H1 (cell line): ENCODE data around the gene WNT1. TPM values are rescaled to one million over a fixed set of nuclear protein-coding genes. Genes with fewer than 3 reads are reported as not detected.

Experiments
- CTCF ChIA-PET: fragments of 300-600 bp; sonication (Branson Sonifier 250); formaldehyde crosslinking; loops from one replicate; lab custom pipeline; 2021; ENCODE audit not compliant: partially characterized antibody; lab: Charles Lee
- POLR2A ChIA-PET: fragments of 300-600 bp; sonication (Branson Sonifier 250); formaldehyde crosslinking; loops from one replicate; lab custom pipeline; 2021; ENCODE audit warnings: inconsistent platforms; ENCODE audit not compliant: partially characterized antibody; lab: Charles Lee
- DNase-seq, 2 experiments: peaks; one replicate each; pipeline versions ENCODE4 v3.0.0 to v3.0.0-alpha.2; 2010 to 2022; ENCODE audit warnings: low spot score in 2 of 2, low read depth in 1 of 2, mixed read lengths in 1 of 2
- FAIRE-seq: peaks from 2 replicates; lab custom pipeline; 2011; peaks lifted over from hg19 to GRCh38; lab: Jason Lieb, UNC
- H2AFZ ChIP-seq: 2 replicates; pipeline ENCODE4 v1.8.1; 2012; ENCODE audit warnings: low read length, inconsistent platforms
- H2AK5ac ChIP-seq: 2 replicates; pipeline ENCODE4 v1.6.1; 2013; ENCODE audit warnings: low read depth, low read length
- H2BK120ac ChIP-seq: replicated peaks from 2 replicates; pipeline ENCODE3; 2013; ENCODE audit warnings: low read depth, low read length, inconsistent platforms
- H2BK12ac ChIP-seq: 2 replicates; pipeline ENCODE4 v1.6.1; 2013; ENCODE audit warnings: low read depth, low read length
- H2BK15ac ChIP-seq: 2 replicates; pipeline ENCODE4 v1.6.1; 2013; ENCODE audit warnings: low read length
- H2BK20ac ChIP-seq: 2 replicates; pipeline ENCODE4 v1.6.1; 2013; ENCODE audit warnings: low read length
- H2BK5ac ChIP-seq: 2 replicates; pipeline ENCODE4 v1.6.1; 2013; ENCODE audit warnings: low read depth, low read length
- H3K14ac ChIP-seq: 2 replicates; pipeline ENCODE4 v1.6.1; 2013; ENCODE audit warnings: inconsistent platforms; ENCODE audit not compliant: insufficient read length
- H3K18ac ChIP-seq: 2 replicates; pipeline ENCODE4 v1.6.1; 2013; ENCODE audit warnings: low read length; ENCODE audit errors: extremely low read depth
- H3K23ac ChIP-seq: 2 replicates; pipeline ENCODE4 v1.6.1; 2013; ENCODE audit warnings: inconsistent platforms; ENCODE audit not compliant: insufficient read length
- H3K23me2 ChIP-seq: 2 replicates; pipeline ENCODE4 v1.6.1; 2013; ENCODE audit warnings: low read depth, low read length
- H3K27ac ChIP-seq: 2 replicates; pipeline ENCODE4 v1.6.1; 2011; ENCODE audit warnings: low read depth, low read length, inconsistent platforms
- H3K27me3 ChIP-seq, 4 experiments: replicated peaks in 1 of 4; 1 replicate in 1 of 4; 2 replicates in 3 of 4; pipeline versions ENCODE4 v1.6.1 to v1.8.1; 2011 to 2013; ENCODE audit warnings: low read length in 3 of 4, mild to moderate bottlenecking in 3 of 4, inconsistent platforms in 2 of 4, mixed read lengths in 2 of 4, moderate library complexity in 1 of 4; ENCODE audit not compliant: control insufficient read depth in 3 of 4, insufficient read depth in 3 of 4; ENCODE audit errors: extremely low read depth in 1 of 4
- H3K36me3 ChIP-seq, 4 experiments: 2 replicates each; pipeline versions ENCODE4 v1.6.1 to v1.8.1; 2011 to 2013; ENCODE audit warnings: mild to moderate bottlenecking in 4 of 4, low read length in 3 of 4, moderate library complexity in 2 of 4, control low read depth in 1 of 4, inconsistent platforms in 1 of 4; ENCODE audit not compliant: insufficient read depth in 4 of 4, control insufficient read depth in 2 of 4
- H3K4ac ChIP-seq: replicated peaks from 2 replicates; pipeline ENCODE3; 2013; ENCODE audit warnings: low read length, low read depth, mixed read lengths, inconsistent platforms; ENCODE audit not compliant: insufficient read length
- H3K4me1 ChIP-seq, 4 experiments: replicated peaks in 1 of 4; 1 replicate in 1 of 4; 2 replicates in 3 of 4; pipeline versions ENCODE4 v1.6.1 to v1.8.1; 2011 to 2013; ENCODE audit warnings: low read length in 3 of 4, inconsistent platforms in 2 of 4, mixed read lengths in 1 of 4; ENCODE audit not compliant: insufficient read depth in 4 of 4, control insufficient read depth in 3 of 4
- H3K4me2 ChIP-seq, 2 experiments: 2 replicates each; pipeline versions ENCODE4 v1.6.1 to v1.8.1; 2011 to 2013; ENCODE audit warnings: low read depth in 2 of 2, low read length in 2 of 2, control low read depth in 1 of 2, inconsistent platforms in 1 of 2, mild to moderate bottlenecking in 1 of 2; ENCODE audit not compliant: insufficient read depth in 1 of 2
- H3K4me3 ChIP-seq, 4 experiments: fragments of 200-600, 300-600 bp in 1 of 4; sonication (generic), shearing (Covaris generic), sonication (Bioruptor Twin) in 1 of 4; 2 replicates each; pipeline versions ENCODE4 v1.5.1 to v1.8.1; 2011 to 2016; ENCODE audit warnings: low read length in 4 of 4, low read depth in 3 of 4, control low read depth in 2 of 4, inconsistent platforms in 2 of 4, mild to moderate bottlenecking in 2 of 4, mixed read lengths in 1 of 4, moderate library complexity in 1 of 4; ENCODE audit not compliant: insufficient read depth in 2 of 4; ENCODE audit errors: extremely low read depth in 1 of 4
- H3K56ac ChIP-seq: replicated peaks from 2 replicates; pipeline ENCODE3; 2013; ENCODE audit warnings: low read depth, mild to moderate bottlenecking, mixed read lengths, low read length, inconsistent platforms; ENCODE audit not compliant: insufficient read length
- H3K79me1 ChIP-seq: 2 replicates; pipeline ENCODE4 v1.6.1; 2013; ENCODE audit warnings: low read depth, low read length, control low read depth
- H3K79me2 ChIP-seq, 2 experiments: 2 replicates each; pipeline versions ENCODE4 v1.6.1 to v1.8.1; 2012 to 2013; ENCODE audit warnings: low read length in 2 of 2, mild to moderate bottlenecking in 2 of 2, inconsistent platforms in 1 of 2; ENCODE audit not compliant: insufficient read depth in 2 of 2, control insufficient read depth in 1 of 2
- H3K9ac ChIP-seq, 4 experiments: replicated peaks in 1 of 4; 1 replicate in 1 of 4; 2 replicates in 3 of 4; pipeline versions ENCODE4 v1.6.1 to v1.8.1; 2011 to 2013; ENCODE audit warnings: low read depth in 3 of 4, low read length in 3 of 4, control low read depth in 2 of 4, mild to moderate bottlenecking in 2 of 4, moderate library complexity in 2 of 4, inconsistent platforms in 1 of 4; ENCODE audit errors: extremely low read depth in 1 of 4
- H3K9me3 ChIP-seq, 2 experiments: 2 replicates each; pipeline versions ENCODE4 v1.6.1 to v1.8.1; 2012 to 2013; ENCODE audit warnings: mild to moderate bottlenecking in 2 of 2, moderate library complexity in 2 of 2, control low read depth in 1 of 2, inconsistent platforms in 1 of 2, low read depth in 1 of 2, low read length in 1 of 2, mixed read lengths in 1 of 2; ENCODE audit not compliant: insufficient read depth in 2 of 2
- H4K20me1 ChIP-seq, 2 experiments: replicated peaks in 1 of 2; 2 replicates each; pipeline versions ENCODE3 to v1.8.1; 2011 to 2013; ENCODE audit warnings: inconsistent platforms in 2 of 2, low read length in 2 of 2, mild to moderate bottlenecking in 1 of 2; ENCODE audit not compliant: insufficient read depth in 2 of 2, control insufficient read depth in 1 of 2
- H4K5ac ChIP-seq: 2 replicates; pipeline ENCODE4 v1.6.1; 2013; ENCODE audit warnings: low read length, low read depth, mixed read lengths, inconsistent platforms; ENCODE audit not compliant: insufficient read length
- H4K8ac ChIP-seq: 2 replicates; pipeline ENCODE4 v1.8.0; 2013; ENCODE audit warnings: mild to moderate bottlenecking, moderate library complexity, low read length, inconsistent platforms; ENCODE audit not compliant: insufficient read depth; ENCODE audit errors: extremely low read depth
- H4K91ac ChIP-seq: replicated peaks from 2 replicates; pipeline ENCODE3; 2013; ENCODE audit warnings: low read length, mixed read lengths, inconsistent platforms; ENCODE audit not compliant: insufficient read length
- EGR1 ChIP-seq: IDR thresholded peaks from 2 replicates; pipeline ENCODE4 v1.6.1; 2011; ENCODE audit warnings: low read depth, low read length, borderline replicate concordance
- NRF1 ChIP-seq: IDR thresholded peaks from 2 replicates; pipeline ENCODE4 v1.6.1; 2011; ENCODE audit warnings: mild to moderate bottlenecking, low read depth, low read length, improper control_type of control experiment
- POLR2AphosphoS5 ChIP-seq: IDR thresholded peaks from 2 replicates; pipeline ENCODE4 v1.6.1; 2011; ENCODE audit warnings: low read depth, low read length
- WGBS, 2 experiments: shearing (Covaris generic) in 1 of 2; methylation state at CpG; one replicate each; pipeline versions ENCODE4 v1.1.6 to v1.1.7; 2013 to 2015; ENCODE audit warnings: low lambda C conversion rate in 2 of 2, mixed read lengths in 2 of 2, inconsistent platforms in 1 of 2, low coverage in 1 of 2, missing lambda C conversion rate in 1 of 2; ENCODE audit not compliant: insufficient replicate concordance in 2 of 2, insufficient coverage in 1 of 2, insufficient read length in 1 of 2; ENCODE audit errors: extremely low coverage in 1 of 2, missing lambda C conversion rate in 1 of 2; 5-methylcytosine and 5-hydroxymethylcytosine counted together
- polyA plus RNA-seq, 7 experiments: library from polyadenylated mRNA; depleted of rRNA in 3 of 7; stranded (reverse) in 5 of 7; unstranded in 2 of 7; fragments of >200 nt in 5 of 7; fragments of 200-250 nt in 2 of 7; gene quantifications; 1 replicate in 5 of 7; 2 replicates in 1 of 7; 4 replicates in 1 of 7; pipeline versions ENCODE4 v1.2.1 to v1.2.3, GENCODE V29; 2011 to 2013; ENCODE audit warnings: missing spikeins in 2 of 7, mixed read lengths in 2 of 7
- total RNA-seq: library from RNA; stranded (reverse); fragmentation: NEBNext Ultra II Directional; extraction: Animal tissue kit (Norgen Biotek cat#: 25700); gene quantifications from 2 replicates; pipeline ENCODE4 v1.2.1, GENCODE V29; 2021
- TF ChIP-seq, protein P1 (sequence below): IDR thresholded peaks from 2 replicates; pipeline ENCODE4 v1.6.1; 2012; ENCODE audit warnings: low read length, inconsistent platforms
- TF ChIP-seq, protein P2 (sequence below): IDR thresholded peaks from 2 replicates; pipeline ENCODE4 v1.6.1; 2012; ENCODE audit warnings: inconsistent platforms

Gene WNT1
- total and polyA plus RNA-seq, 2 of the 8 experiments (the other 6 are each of a cell fraction or from before 2014, with no cell fraction given): not detected

DNA sequence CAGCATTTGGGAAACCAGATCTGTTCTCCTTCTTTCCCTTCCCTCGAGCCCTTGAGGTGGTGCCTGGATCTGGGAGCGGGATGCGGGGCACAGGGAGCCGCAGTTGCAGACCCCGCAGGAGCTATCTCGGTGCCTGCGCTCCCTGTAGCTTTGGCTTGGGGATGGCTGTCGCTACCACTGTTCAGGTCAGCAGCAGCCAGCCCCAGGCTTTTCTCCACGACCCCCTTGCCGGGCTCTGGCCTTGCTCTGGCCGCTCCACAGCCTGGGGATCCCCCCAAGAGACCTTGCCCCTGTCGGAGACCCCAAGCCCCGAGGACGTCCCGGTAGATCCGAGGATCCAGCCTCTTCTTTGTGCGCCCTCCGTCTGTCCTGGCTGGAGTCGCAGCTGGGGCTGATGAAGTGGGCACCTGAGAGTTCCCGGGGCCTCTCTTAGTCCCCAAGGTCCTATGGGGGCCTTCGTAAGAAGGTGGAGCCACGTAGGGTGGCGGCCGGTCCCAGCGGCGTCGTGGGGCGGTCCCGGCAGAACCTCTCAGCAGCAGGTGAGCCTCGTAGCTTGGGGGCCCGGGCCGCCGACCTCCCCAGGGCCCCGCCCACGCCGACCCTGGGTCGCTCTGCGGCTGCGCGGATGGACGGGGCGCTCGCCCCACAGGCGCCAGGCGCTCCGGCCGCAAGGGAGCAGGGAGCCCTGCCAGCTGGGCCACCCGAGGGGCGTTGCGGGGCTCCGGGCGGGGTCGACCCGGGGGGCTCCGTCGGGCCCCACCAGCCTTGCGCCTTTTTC lies 19.8 kb downstream of the WNT1 start:
- FAIRE-seq (no peak), DNase-seq (peak in 1 of 2 experiments; percentile 84)
- H4K5ac ChIP-seq: no peak overlapping the region
- H3K9me3 ChIP-seq: 0 out of 4 replicates have a peak, but pooled peaks cover 0 to under 1% of the 10 kb centered on the region in 2 experiments
- ChIA-PET CTCF (interaction anchor here (0.6 to 31.7 kb wide), 29 partner anchors 15 to 337 kb away, joined by 3 to 1336 read pairs (median 4); partner anchors contain the start of genes ARF3, DDX23, DHH and KMT2D), POLR2A (interaction anchor here (0.9 to 5.0 kb wide), 12 partner anchors 11 to 133 kb away, joined by 3 to 24 read pairs (median 5); partner anchors contain the start of genes PRKAG1, RND1, TUBA1B and WNT1)
- no peak overlapping the region for H2AK5ac ChIP-seq
- no peak overlapping the region for H4K91ac ChIP-seq
- H3K36me3 ChIP-seq: no peaks in the 10 kb centered on the region; a peak in 1 of 8 replicates
- no peaks in the 10 kb centered on the region for H3K79me1 ChIP-seq
- peaks cover 10 to 29% (median 16%) of the 10 kb centered on the region in 4 experiments for H3K4me1 ChIP-seq
- H3K4me2 ChIP-seq: peak overlapping the region; percentile 57 to 81
- no peak overlapping the region for H2BK5ac ChIP-seq
- H2BK120ac ChIP-seq: no peak overlapping the region
- no peaks in the 10 kb centered on the region for H3K79me2 ChIP-seq
- peaks cover 21% of the 10 kb centered on the region; the same call in 1 of the 2 replicates for H3K23me2 ChIP-seq
- H4K8ac ChIP-seq: peak overlapping the region; percentile 40; the same call in 1 of the 2 replicates
- no peak overlapping the region for H2BK20ac ChIP-seq
- H2AFZ ChIP-seq: no peak overlapping the region; the same call in 1 of the 2 replicates
- H3K27me3 ChIP-seq: peaks cover 52 to 78% (median 75%) of the 10 kb centered on the region in 4 experiments
- peak overlapping the region in 1 of 4 experiments; percentile 44; a peak in 2 of 7 replicates for H3K9ac ChIP-seq
- H3K4me3 ChIP-seq: peak overlapping the region; percentile 37 to 68 (median 56)
- H3K4ac ChIP-seq: no peak overlapping the region
- no peak overlapping the region for H3K14ac ChIP-seq
- peak overlapping the region; percentile 14 for H3K56ac ChIP-seq
- H3K18ac ChIP-seq: peak overlapping the region; percentile 32
- no peak overlapping the region for H2BK12ac ChIP-seq
- H3K27ac ChIP-seq: no peak overlapping the region
- H2BK15ac ChIP-seq: no peak overlapping the region
- no peak overlapping the region for H3K23ac ChIP-seq
- peaks cover 0 to 5% of the 10 kb centered on the region in 2 experiments for H4K20me1 ChIP-seq
- 2% methylated on average over 48 of the region's 57 CpGs; no CpG with 5 or more reads in 1 of the 2 experiments for WGBS, 2 experiments
- TF ChIP-seq POLR2AphosphoS5 (no peak), EGR1 (peak; percentile 38; the same call in 1 of the 2 replicates), NRF1 (peak; percentile 30; the same call in 1 of the 2 replicates)
- TF ChIP-seq, protein P1, sequence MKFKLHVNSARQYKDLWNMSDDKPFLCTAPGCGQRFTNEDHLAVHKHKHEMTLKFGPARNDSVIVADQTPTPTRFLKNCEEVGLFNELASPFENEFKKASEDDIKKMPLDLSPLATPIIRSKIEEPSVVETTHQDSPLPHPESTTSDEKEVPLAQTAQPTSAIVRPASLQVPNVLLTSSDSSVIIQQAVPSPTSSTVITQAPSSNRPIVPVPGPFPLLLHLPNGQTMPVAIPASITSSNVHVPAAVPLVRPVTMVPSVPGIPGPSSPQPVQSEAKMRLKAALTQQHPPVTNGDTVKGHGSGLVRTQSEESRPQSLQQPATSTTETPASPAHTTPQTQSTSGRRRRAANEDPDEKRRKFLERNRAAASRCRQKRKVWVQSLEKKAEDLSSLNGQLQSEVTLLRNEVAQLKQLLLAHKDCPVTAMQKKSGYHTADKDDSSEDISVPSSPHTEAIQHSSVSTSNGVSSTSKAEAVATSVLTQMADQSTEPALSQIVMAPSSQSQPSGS: no peak
- TF ChIP-seq, protein P2, sequence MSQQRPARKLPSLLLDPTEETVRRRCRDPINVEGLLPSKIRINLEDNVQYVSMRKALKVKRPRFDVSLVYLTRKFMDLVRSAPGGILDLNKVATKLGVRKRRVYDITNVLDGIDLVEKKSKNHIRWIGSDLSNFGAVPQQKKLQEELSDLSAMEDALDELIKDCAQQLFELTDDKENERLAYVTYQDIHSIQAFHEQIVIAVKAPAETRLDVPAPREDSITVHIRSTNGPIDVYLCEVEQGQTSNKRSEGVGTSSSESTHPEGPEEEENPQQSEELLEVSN: peak; percentile 35; the same call in 1 of the 2 replicates
